Glutamatergic neuron (in vitro differentiated cells): ENCODE data around the gene NUDT16L1. TPM values are rescaled to one million over a fixed set of nuclear protein-coding genes. Genes with fewer than 3 reads are reported as not detected.
A peak's percentile ranks its signal among the peaks of the same experiment; 100 is the strongest.

Experiments used
- DNase-seq: peaks from one replicate; pipeline ENCODE4 v3.0.0; 2022
- H3K27ac Mint-ChIP-seq: one replicate; pipeline ENCODE4 v1.8.0; 2020; ENCODE audit warnings: mild to moderate bottlenecking, mixed read lengths, inconsistent platforms; ENCODE audit not compliant: unreplicated experiment
- H3K27me3 Mint-ChIP-seq: one replicate; pipeline ENCODE4 v1.8.0; 2020; ENCODE audit warnings: mild to moderate bottlenecking, moderate library complexity, mixed read lengths, inconsistent platforms; ENCODE audit not compliant: unreplicated experiment
- H3K36me3 Mint-ChIP-seq: one replicate; pipeline ENCODE4 v1.8.0; 2020; ENCODE audit warnings: mild to moderate bottlenecking, mixed read lengths, inconsistent platforms; ENCODE audit not compliant: unreplicated experiment
- H3K4me1 Mint-ChIP-seq: one replicate; pipeline ENCODE4 v1.8.0; 2020; ENCODE audit warnings: mild to moderate bottlenecking, low read depth, mixed read lengths, inconsistent platforms; ENCODE audit not compliant: unreplicated experiment
- H3K4me3 Mint-ChIP-seq: one replicate; pipeline ENCODE4 v1.8.0; 2020; ENCODE audit warnings: mild to moderate bottlenecking, mixed read lengths, inconsistent platforms; ENCODE audit not compliant: unreplicated experiment
- H3K9me3 Mint-ChIP-seq: one replicate; pipeline ENCODE4 v1.8.0; 2020; ENCODE audit warnings: mild to moderate bottlenecking, moderate library complexity, mixed read lengths, inconsistent platforms; ENCODE audit not compliant: unreplicated experiment
- long read RNA-seq: library from polyadenylated mRNA; unstranded; transcript quantifications from one replicate; pipeline ENCODE4 v2.0.0, GENCODE V29; 2020; ENCODE audit not compliant: unreplicated experiment
- total RNA-seq: library from RNA; stranded (reverse); fragmentation: NEBNext Ultra II Directional; extraction: Animal tissue kit (Norgen Biotek cat#: 25700); gene quantifications from one replicate; pipeline ENCODE4 v1.2.1, GENCODE V29; 2021; ENCODE audit not compliant: unreplicated experiment
- TF ChIP-seq, protein P1 (sequence below): fragments of 200-600 bp; sonication (generic); IDR thresholded peaks from one replicate; pipeline ENCODE4 v1.5.0; 2021; ENCODE audit not compliant: partially characterized antibody, unreplicated experiment

The NUDT16L1 gene
- total RNA-seq, result 34.3 TPM
- long read RNA-seq, transcript NUDT16L1-201 (3 exons, 1,349 nt), result major isoform, 44 of 50 reads
- long read RNA-seq, partial matches to known transcripts, result 3 of 50 reads
- long read RNA-seq, other reads (novel, unspliced or antisense), result 0 of 50 reads

DNA sequence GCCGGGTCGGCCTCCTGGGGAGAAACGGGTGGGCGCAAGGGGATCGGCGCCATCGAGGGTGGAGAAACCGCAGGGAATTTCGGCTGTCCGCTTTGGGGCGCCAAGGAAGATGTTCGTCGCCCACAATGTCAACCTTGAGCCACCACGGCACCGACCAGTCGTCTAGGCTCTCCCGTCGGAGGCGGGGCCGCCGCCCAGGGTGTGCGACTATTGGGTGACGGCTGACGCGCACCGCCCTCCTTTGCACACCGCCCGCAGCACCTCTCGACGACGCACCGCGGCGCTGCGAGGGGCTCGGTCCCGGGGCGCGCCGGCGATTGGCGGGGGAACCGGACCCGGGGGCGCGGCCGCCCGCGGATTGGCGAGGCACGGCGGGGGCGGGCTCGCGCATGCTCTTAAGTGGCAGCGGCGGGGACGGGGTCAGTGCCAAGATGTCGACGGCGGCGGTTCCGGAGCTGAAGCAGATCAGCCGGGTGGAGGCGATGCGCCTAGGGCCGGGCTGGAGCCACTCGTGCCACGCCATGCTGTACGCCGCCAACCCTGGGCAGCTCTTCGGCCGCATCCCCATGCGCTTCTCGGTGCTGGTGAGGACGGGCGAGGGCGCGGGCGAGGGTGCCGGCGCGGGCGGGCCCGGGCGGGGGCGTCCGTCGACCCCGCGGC lies at the start of gene NUDT16L1:
NUDT16L1 (plus strand) TSS at position 267 of the 660 bp plus-strand sequence; CDS start at position 432, 165 bp downstream.
- DNase-seq, result peak; percentile 98
- Mint-ChIP-seq H3K4me3 (peak within 1 kb of the TSS; percentile 81), H3K27ac (peak within 1 kb of the TSS; percentile 64), H3K36me3 (no peaks in the 10 kb centered on the region), H3K27me3 (peaks cover 14% of the 10 kb centered on the region), H3K4me1 (peaks cover 4% of the 10 kb centered on the region), H3K9me3 (peaks cover 8% of the 10 kb centered on the region)
- TF ChIP-seq, protein P1, sequence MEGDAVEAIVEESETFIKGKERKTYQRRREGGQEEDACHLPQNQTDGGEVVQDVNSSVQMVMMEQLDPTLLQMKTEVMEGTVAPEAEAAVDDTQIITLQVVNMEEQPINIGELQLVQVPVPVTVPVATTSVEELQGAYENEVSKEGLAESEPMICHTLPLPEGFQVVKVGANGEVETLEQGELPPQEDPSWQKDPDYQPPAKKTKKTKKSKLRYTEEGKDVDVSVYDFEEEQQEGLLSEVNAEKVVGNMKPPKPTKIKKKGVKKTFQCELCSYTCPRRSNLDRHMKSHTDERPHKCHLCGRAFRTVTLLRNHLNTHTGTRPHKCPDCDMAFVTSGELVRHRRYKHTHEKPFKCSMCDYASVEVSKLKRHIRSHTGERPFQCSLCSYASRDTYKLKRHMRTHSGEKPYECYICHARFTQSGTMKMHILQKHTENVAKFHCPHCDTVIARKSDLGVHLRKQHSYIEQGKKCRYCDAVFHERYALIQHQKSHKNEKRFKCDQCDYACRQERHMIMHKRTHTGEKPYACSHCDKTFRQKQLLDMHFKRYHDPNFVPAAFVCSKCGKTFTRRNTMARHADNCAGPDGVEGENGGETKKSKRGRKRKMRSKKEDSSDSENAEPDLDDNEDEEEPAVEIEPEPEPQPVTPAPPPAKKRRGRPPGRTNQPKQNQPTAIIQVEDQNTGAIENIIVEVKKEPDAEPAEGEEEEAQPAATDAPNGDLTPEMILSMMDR, result no peak

DNA sequence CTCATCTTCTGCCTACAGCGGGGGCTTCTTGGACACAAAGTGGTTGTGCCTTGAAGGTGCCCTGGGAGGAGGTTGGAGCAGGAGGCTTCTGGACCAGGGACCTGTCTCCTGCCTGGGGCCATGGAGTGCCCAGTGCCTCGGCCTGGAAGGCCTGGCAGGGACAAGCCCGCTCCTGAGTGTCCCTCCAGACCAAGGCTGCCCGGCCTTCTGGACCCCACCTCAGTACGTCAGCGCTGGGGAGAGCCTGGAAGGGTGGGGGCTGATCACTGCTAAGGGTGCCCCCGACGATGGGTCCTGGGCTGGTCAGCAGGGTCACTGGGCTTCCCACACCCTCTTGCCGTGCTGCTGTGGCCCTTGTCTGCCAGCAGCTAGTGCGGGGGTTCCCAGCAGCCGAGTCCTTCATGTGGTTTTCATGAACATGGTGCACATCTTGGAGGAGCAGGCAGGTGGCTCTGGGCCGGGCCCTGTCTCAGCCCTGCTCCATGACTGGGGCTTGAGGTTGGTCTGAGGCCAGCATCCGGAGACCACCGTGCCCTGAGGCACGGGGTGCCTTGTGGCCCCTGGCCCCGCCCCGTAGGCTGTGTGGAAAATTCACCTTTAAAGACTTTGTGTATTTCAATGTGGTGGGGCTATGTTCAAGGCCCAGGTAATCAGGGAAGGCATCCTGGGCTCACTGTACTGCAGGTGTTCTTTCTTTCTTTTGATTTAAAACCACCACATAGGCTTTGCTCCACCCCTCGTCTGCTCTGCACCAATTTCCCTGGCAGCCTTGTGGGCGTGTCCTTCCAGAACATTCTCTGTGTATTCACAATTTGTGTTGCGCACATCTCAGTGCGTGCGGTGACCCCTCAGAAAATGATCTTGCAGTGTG lies 46.4 kb upstream of the NUDT16L1 start:
- peaks cover 9% of the 10 kb centered on the region for H3K36me3 Mint-ChIP-seq
- no peak for DNase-seq
- peak overlapping the region; percentile 59 for H3K27ac Mint-ChIP-seq
- H3K9me3 Mint-ChIP-seq, result peaks cover 10% of the 10 kb centered on the region
- peaks cover 4% of the 10 kb centered on the region for H3K4me1 Mint-ChIP-seq
- peaks cover 9% of the 10 kb centered on the region for H3K27me3 Mint-ChIP-seq
- TF ChIP-seq, protein P1, result no peak
- no peak overlapping the region for H3K4me3 Mint-ChIP-seq

DNA sequence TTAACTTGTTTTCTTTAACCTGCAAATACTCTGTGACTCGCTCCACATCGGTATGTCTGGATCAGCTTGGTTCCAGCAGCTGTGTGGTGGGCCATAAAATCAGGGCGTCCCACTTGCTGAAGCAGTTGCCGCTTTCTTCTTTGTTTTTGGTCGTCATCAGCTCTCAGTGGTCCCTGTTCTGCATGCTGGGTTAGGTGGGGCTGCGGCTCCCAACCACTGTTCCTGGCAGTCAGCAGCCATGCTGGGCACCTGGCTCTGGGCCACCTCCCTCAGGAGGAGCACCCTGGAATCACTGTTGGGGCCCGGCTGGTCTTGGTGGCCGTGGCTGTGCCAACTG lies 45.8 kb upstream of the NUDT16L1 start:
- H3K27ac Mint-ChIP-seq, result peak overlapping the region; percentile 59
- peaks cover 9% of the 10 kb centered on the region for H3K27me3 Mint-ChIP-seq
- H3K4me1 Mint-ChIP-seq, result peaks cover 4% of the 10 kb centered on the region
- H3K4me3 Mint-ChIP-seq, result no peak overlapping the region
- peaks cover 9% of the 10 kb centered on the region for H3K36me3 Mint-ChIP-seq
- TF ChIP-seq, protein P1, result no peak
- H3K9me3 Mint-ChIP-seq, result peaks cover 10% of the 10 kb centered on the region
- DNase-seq, result no peak

DNA sequence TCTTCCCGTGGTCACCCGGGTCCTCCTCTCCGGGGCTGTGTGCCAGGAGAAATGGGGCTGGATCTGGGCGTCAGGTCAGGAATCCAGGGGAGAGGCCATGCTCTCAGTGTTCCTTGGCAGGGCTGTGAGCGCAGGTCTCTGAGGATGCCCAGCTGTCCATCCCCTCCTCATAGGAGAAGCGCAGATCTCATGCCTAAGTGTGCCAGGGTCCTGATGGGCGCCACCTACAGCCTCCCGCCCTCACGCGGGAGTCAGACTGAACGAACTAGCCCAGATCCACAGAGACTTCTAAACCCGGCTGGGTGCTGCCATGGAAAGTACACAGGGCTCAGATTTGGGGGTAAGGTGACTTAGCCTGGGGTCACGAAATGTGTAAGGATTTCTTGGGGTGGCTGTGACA lies 44.4 kb upstream of the NUDT16L1 start:
- TF ChIP-seq, protein P1, result no peak
- Mint-ChIP-seq H3K36me3 (peaks cover 9% of the 10 kb centered on the region), H3K4me1 (peaks cover 4% of the 10 kb centered on the region), H3K27ac (no peak overlapping the region), H3K9me3 (peaks cover 10% of the 10 kb centered on the region), H3K27me3 (peaks cover 10% of the 10 kb centered on the region), H3K4me3 (no peak overlapping the region)
- DNase-seq, result no peak
